Ishikawa (cell line): ENCODE measurements around the gene REC8.

Experiments
- CEBPB ChIP-seq: IDR thresholded peaks from 2 replicates; pipeline ENCODE4 v1.6.1; 2012
- CREB1 ChIP-seq: IDR thresholded peaks from 2 replicates; pipeline ENCODE4 v1.6.1; 2012; ENCODE audit warnings: low read depth
- EGR1 ChIP-seq: IDR thresholded peaks from 2 replicates; pipeline ENCODE4 v1.6.1; 2012
- EP300 ChIP-seq: IDR thresholded peaks from 2 replicates; pipeline ENCODE4 v1.6.1; 2012; ENCODE audit warnings: borderline replicate concordance
- FOXM1 ChIP-seq: IDR thresholded peaks from 2 replicates; pipeline ENCODE4 v1.6.1; 2012; ENCODE audit warnings: low read depth, borderline replicate concordance
- NFIC ChIP-seq: IDR thresholded peaks from 2 replicates; pipeline ENCODE4 v1.6.1; 2012
- RAD21 ChIP-seq: IDR thresholded peaks from 2 replicates; pipeline ENCODE4 v1.6.1; 2012; ENCODE audit warnings: low read depth
- TAF1 ChIP-seq: IDR thresholded peaks from 2 replicates; pipeline ENCODE4 v1.6.1; 2012; ENCODE audit warnings: low read depth, mild to moderate bottlenecking
- TCF12 ChIP-seq: IDR thresholded peaks from 2 replicates; pipeline ENCODE4 v1.6.1; 2012; ENCODE audit warnings: low read depth
- TEAD4 ChIP-seq: IDR thresholded peaks from 2 replicates; pipeline ENCODE4 v1.6.1; 2012
- YY1 ChIP-seq: IDR thresholded peaks from 2 replicates; pipeline ENCODE4 v1.6.1; 2012; ENCODE audit warnings: low read depth
- ZBTB7A ChIP-seq: IDR thresholded peaks from 2 replicates; pipeline ENCODE4 v1.6.1; 2012; ENCODE audit warnings: low read depth
- TF ChIP-seq, protein P1 (sequence below): IDR thresholded peaks from 2 replicates; pipeline ENCODE4 v1.6.1; 2012
- TF ChIP-seq, protein P2 (sequence below): IDR thresholded peaks from 2 replicates; pipeline ENCODE4 v1.6.1; 2012
- TF ChIP-seq, protein P3 (sequence below): IDR thresholded peaks from 2 replicates; pipeline ENCODE4 v1.6.1; 2012; ENCODE audit warnings: low read depth, mild to moderate bottlenecking

REC8 gene

DNA sequence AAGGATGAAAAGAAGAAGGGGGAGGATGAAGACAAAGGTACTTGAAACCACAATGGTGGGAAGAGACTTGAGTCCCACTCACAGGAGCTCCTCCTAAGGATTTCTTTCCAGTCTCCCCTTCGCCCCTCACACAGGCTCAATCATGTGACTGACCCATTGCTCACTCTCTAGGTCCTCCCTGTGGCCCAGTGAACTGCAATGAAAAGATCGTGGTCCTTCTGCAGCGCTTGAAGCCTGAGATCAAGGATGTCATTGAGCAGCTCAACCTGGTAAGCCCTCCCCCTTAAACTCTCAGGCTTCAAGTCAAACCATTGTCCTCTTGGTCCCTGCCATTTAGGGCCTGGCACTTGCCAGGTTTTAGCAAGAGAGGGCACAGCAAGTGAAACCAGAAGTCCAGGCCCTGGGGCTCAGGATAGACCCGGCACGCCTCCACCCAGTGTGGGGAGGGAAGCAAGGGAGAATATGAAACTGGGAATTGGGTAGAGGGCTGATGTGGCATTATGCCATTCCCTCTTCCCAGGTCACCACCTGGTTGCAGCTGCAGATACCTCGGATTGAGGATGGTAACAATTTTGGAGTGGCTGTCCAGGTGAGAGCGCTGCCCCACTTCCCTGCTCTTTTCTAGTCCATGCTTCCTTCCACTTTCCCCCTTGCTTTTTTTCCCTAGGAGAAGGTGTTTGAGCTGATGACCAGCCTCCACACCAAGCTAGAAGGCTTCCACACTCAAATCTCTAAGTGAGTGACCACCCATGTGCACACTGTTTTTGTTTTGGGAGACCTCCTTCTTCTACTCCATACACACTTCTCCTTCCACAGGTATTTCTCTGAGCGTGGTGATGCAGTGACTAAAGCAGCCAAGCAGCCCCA, 34.1 kb upstream of the REC8 start:
- TF ChIP-seq EP300 (no peak), CREB1 (no peak), NFIC (no peak), TAF1 (no peak), TEAD4 (no peak), TCF12 (no peak), CEBPB (no peak), YY1 (no peak), FOXM1 (no peak), RAD21 (no peak), EGR1 (no peak), ZBTB7A (no peak)
- TF ChIP-seq, protein P1, sequence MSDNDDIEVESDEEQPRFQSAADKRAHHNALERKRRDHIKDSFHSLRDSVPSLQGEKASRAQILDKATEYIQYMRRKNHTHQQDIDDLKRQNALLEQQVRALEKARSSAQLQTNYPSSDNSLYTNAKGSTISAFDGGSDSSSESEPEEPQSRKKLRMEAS = no peak
- TF ChIP-seq, protein P2, sequence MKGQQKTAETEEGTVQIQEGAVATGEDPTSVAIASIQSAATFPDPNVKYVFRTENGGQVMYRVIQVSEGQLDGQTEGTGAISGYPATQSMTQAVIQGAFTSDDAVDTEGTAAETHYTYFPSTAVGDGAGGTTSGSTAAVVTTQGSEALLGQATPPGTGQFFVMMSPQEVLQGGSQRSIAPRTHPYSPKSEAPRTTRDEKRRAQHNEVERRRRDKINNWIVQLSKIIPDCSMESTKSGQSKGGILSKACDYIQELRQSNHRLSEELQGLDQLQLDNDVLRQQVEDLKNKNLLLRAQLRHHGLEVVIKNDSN = no peak
- TF ChIP-seq, protein P3, sequence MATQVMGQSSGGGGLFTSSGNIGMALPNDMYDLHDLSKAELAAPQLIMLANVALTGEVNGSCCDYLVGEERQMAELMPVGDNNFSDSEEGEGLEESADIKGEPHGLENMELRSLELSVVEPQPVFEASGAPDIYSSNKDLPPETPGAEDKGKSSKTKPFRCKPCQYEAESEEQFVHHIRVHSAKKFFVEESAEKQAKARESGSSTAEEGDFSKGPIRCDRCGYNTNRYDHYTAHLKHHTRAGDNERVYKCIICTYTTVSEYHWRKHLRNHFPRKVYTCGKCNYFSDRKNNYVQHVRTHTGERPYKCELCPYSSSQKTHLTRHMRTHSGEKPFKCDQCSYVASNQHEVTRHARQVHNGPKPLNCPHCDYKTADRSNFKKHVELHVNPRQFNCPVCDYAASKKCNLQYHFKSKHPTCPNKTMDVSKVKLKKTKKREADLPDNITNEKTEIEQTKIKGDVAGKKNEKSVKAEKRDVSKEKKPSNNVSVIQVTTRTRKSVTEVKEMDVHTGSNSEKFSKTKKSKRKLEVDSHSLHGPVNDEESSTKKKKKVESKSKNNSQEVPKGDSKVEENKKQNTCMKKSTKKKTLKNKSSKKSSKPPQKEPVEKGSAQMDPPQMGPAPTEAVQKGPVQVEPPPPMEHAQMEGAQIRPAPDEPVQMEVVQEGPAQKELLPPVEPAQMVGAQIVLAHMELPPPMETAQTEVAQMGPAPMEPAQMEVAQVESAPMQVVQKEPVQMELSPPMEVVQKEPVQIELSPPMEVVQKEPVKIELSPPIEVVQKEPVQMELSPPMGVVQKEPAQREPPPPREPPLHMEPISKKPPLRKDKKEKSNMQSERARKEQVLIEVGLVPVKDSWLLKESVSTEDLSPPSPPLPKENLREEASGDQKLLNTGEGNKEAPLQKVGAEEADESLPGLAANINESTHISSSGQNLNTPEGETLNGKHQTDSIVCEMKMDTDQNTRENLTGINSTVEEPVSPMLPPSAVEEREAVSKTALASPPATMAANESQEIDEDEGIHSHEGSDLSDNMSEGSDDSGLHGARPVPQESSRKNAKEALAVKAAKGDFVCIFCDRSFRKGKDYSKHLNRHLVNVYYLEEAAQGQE = no peak

DNA sequence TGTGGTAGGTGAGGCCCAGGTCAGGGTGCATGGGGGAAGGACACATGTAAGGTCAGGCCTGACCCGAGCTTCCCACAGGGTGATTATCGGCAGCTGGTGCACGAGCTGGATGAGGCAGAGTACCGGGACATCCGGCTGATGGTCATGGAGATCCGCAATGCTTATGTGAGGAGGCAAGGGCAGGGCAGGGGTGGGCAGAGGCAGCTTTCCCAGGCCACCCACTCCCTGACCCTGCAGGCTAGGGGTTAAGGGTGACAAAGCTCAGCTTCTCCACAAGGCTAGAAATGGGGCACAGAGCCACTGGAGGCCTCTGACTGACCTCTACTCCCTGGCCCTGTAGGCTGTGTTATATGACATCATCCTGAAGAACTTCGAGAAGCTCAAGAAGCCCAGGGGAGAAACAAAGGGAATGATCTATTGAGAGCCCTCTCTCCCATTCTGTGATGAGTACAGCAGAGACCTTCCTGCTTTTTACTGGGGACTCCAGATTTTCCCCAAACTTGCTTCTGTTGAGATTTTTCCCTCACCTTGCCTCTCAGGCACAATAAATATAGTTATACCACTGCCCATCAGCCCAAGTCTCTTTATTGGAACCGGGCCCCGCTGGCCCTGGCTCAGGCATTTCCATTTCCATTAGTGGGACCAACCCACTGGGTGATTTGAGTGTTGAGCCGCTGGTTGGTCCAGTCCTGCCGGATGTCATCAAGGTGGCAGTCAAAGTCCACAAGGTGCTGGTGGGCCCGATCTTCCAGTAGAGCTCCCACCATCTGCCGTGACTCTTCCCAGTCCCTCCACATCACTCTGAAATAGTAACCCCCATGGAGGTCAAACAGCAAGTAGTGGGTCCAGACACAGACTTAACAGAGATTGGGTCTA, 33.2 kb upstream of the REC8 start:
- no peak for TF ChIP-seq TEAD4
- TF ChIP-seq YY1 = no peak
- TF ChIP-seq RAD21 = no peak
- TF ChIP-seq, protein P3 = no peak
- TF ChIP-seq ZBTB7A = no peak
- TF ChIP-seq FOXM1 = no peak
- TF ChIP-seq EP300 = no peak
- no peak for TF ChIP-seq TCF12
- no peak for TF ChIP-seq NFIC
- TF ChIP-seq, protein P2 = no peak
- no peak for TF ChIP-seq TAF1
- no peak for TF ChIP-seq EGR1
- TF ChIP-seq CEBPB = no peak
- TF ChIP-seq, protein P1 = no peak
- TF ChIP-seq CREB1 = no peak

DNA sequence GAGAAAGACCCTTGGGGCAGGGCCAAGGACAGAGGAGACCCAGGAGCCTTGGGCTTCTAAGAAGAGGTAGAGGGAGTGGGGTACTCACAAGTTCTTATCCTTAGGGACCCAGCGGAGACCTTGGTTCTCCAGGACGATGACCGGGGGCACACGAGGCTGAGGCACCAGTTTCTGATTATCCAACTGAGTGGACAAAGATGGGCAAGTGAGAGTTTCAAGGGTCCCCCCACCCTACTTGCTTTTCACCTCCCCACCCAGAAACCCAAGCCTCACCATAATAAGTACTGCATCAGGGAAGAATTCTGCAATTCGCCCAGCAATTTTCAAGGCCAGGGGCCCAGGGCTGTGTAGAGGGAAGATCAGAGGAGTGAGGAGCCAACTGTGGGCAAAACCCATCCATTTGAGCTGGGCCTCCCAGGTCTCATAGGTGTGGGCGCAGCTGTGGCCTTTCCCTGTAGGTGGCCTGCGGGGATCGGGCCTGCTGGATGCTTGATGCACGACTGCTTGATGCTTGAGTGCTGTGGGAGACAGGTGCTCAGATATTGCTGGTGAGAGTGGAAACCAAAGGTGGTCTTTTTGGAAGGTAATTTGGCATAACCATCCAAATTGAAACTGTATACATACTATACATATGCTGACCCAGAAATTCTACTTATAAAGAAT, 32.5 kb upstream of the REC8 start:
- TF ChIP-seq ZBTB7A (no peak), CREB1 (no peak), CEBPB (no peak), EP300 (no peak), EGR1 (no peak), YY1 (no peak), FOXM1 (no peak), RAD21 (no peak), TAF1 (no peak), NFIC (no peak), TEAD4 (no peak), TCF12 (no peak)
- TF ChIP-seq, protein P1 = no peak
- TF ChIP-seq, protein P2 = no peak
- TF ChIP-seq, protein P3 = no peak
